Astrocyte of the spinal cord (primary cell): ENCODE data around the gene SLC38A4.

Experiments used
- DNase-seq: peaks from one replicate; pipeline ENCODE4 v3.0.0; 2011; ENCODE audit warnings: low read depth, low spot score
- H3K4me3 ChIP-seq: 2 replicates; pipeline ENCODE4 v1.5.1; 2011; ENCODE audit warnings: low read depth, mild to moderate bottlenecking, low read length, moderate library complexity
- CTCF ChIP-seq: IDR thresholded peaks from 2 replicates; pipeline ENCODE4 v1.5.1; 2012; ENCODE audit warnings: low read depth, mild to moderate bottlenecking, low read length, inconsistent platforms
- in situ Hi-C: cut with HindIII; loops from 2 replicates; pipeline ENCODE4 v1.10.0; 2017; ENCODE audit warnings: low sequenced_read_pairs

Gene SLC38A4

GRCh38 chr12:46773586-46774321 lies 52.0 kb downstream of the SLC38A4 start:
- in situ Hi-C loops: no loop called here
- H3K4me3 ChIP-seq: no peak overlapping the region
- DNase-seq: peak; percentile 43
- no peak for TF ChIP-seq CTCF

GRCh38 chr12:46771268-46771827 lies 54.4 kb downstream of the SLC38A4 start:
- in situ Hi-C loops: no loop called here
- no peak for TF ChIP-seq CTCF
- peak; percentile 40 for DNase-seq
- H3K4me3 ChIP-seq: no peak overlapping the region

GRCh38 chr12:46770501-46771183 lies 55.2 kb downstream of the SLC38A4 start:
- no peak for TF ChIP-seq CTCF
- DNase-seq: peak; percentile 48
- no peak overlapping the region for H3K4me3 ChIP-seq
- in situ Hi-C loops: no loop called here

- no peak for TF ChIP-seq CTCF
- in situ Hi-C loops: no loop called here
- DNase-seq: no peak
- H3K4me3 ChIP-seq: no peak overlapping the region
Measured at GRCh38 chr12:46764005-46764404, 61.8 kb downstream of the SLC38A4 start.

- DNase-seq: no peak
- H3K4me3 ChIP-seq: no peak overlapping the region
- in situ Hi-C loops: no loop called here
- TF ChIP-seq CTCF: no peak
Measured at GRCh38 chr12:46763230-46763629, 62.6 kb downstream of the SLC38A4 start.

GRCh38 chr12:46754550-46754949 lies 71.2 kb downstream of the SLC38A4 start:
- DNase-seq: no peak
- H3K4me3 ChIP-seq: no peak overlapping the region
- no peak for TF ChIP-seq CTCF
- in situ Hi-C loops: no loop called here
